Vagina (tissue), 2 donors: Measurements from ENCODE around the gene POU2F2. TPM values are rescaled to one million over a fixed set of nuclear protein-coding genes. Genes with fewer than 3 reads are reported as not detected.
"Not testable (repeated sequence)": the region's sequence is repeated elsewhere in the genome, so short reads cannot be mapped to it uniquely, and the experiment has no call there.

Experiments
- DNase-seq, 2 donors: peaks; one replicate each; pipeline ENCODE4 v3.0.0-alpha.2; 2017; ENCODE audit errors: extremely low spot score in 2 of 2
- H3K27ac ChIP-seq: fragments of 200-600 bp; sonication (generic); one replicate; pipeline ENCODE4 v1.5.1; 2019
- H3K27me3 ChIP-seq: fragments of 200-600 bp; sonication (generic); one replicate; pipeline ENCODE4 v1.5.1; 2019
- H3K36me3 ChIP-seq, 2 donors: fragments of 200-600 bp; sonication (generic); one replicate each; pipeline ENCODE4 v1.5.1; 2017 to 2019
- H3K4me1 ChIP-seq: fragments of 200-600 bp; sonication (generic); one replicate; pipeline ENCODE4 v1.5.1; 2019
- H3K4me3 ChIP-seq, 2 donors: fragments of 200-600 bp; sonication (generic); 1 replicate in 1 of 2; 2 replicates in 1 of 2; pipeline ENCODE4 v1.5.1; 2016 to 2019
- H3K9me3 ChIP-seq: fragments of 200-600 bp; sonication (generic); one replicate; pipeline ENCODE4 v1.5.1; 2019
- POLR2A ChIP-seq, 2 donors: fragments of 450-650 bp; IDR thresholded peaks; one replicate each; pipeline ENCODE4 v1.6.1; 2017; ENCODE audit warnings: antibody characterized with exemption in 2 of 2, mild to moderate bottlenecking in 2 of 2, moderate library complexity in 2 of 2
- POLR2AphosphoS5 ChIP-seq, 2 donors: sonication (generic); formaldehyde crosslinking; IDR thresholded peaks; one replicate each; pipeline ENCODE4 v1.9.0; 2017; ENCODE audit warnings: antibody characterized with exemption in 2 of 2, mild to moderate bottlenecking in 2 of 2, low read depth in 1 of 2; ENCODE audit not compliant: insufficient read depth in 1 of 2
- intact Hi-C: fragments of 100-400 bp; cut with DNase I; formaldehyde crosslinking; loops from one replicate; pipeline ENCODE4 v1.15.1; 2023
- total RNA-seq: library from RNA; depleted of rRNA; stranded (reverse); fragments of >200 nt; gene quantifications from one replicate; pipeline ENCODE4 v1.2.3, GENCODE V29; 2016
- TF ChIP-seq, protein P1 (sequence below), 3 experiments: fragments of 450-650 bp in 2 of 3; fragments of 200-600 bp in 1 of 3; sonication (generic) in 1 of 3; IDR thresholded peaks; one replicate each; pipeline ENCODE4 v1.5.1; 2017 to 2019; ENCODE audit warnings: antibody characterized with exemption in 3 of 3, mild to moderate bottlenecking in 2 of 3, moderate library complexity in 2 of 3

The POU2F2 gene
- total RNA-seq, 1 donor from 2014 or later = 0.74 TPM

DNA sequence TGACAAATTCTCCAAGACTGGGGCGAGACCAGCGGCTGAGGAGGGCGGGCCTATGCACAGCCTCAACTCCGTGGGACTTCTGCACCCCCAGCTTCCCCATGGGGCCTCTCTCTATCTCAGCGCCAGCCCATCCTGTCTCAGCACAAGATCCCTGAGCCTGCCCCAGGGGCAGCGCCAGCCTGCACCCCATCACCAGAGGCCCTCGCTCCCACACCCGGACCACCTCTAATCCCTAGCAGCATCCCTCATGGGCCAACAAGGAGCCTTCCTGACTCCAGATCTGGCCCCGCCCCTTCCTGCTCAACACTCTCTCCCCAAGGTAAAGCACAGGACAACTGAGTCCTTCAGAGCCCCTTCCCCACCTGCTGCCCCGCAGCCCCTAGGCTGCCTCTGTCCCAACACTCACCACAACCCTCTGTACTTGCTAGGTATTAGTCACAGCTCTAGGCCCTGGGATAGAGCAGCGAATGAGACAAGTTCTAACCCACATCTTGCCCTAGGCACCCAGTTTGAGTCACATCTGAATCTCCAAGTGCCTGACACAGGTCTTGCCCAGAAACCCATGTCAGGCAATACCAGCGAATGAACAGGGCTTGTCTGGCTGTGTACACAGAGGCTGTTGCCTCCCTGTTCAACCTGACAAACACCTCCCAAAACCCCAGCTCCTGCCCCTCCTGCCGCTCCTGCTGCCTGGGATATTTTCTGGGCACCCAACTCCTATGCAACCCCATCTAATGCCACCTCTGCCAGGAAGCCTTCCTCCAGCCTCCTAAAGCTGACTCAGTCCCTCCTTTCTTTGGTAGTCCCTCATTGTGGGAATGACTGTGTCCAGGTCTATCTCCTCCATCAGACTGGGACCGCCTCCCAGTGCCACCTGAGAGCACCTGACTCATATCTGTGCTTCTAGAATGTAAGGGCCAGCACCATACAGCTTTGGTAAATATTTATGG is 80.8 kb downstream of the POU2F2 start:
- Histone ChIP-seq H3K4me1 (peaks cover 11% of the 10 kb centered on the region), H3K36me3 (no peaks in the 10 kb centered on the region), H3K4me3 (no peak overlapping the region), H3K27me3 (no peaks in the 10 kb centered on the region), H3K9me3 (no peaks in the 10 kb centered on the region), H3K27ac (no peak overlapping the region)
- intact Hi-C loops = no loop called here
- peak in 1 of 2 donors; percentile 30 for TF ChIP-seq POLR2AphosphoS5 (IDR thresholded peaks at IDR 0.05; ENCODE audit: insufficient read depth in 1 of 2, low read depth in 1 of 2)
- TF ChIP-seq, protein P1, sequence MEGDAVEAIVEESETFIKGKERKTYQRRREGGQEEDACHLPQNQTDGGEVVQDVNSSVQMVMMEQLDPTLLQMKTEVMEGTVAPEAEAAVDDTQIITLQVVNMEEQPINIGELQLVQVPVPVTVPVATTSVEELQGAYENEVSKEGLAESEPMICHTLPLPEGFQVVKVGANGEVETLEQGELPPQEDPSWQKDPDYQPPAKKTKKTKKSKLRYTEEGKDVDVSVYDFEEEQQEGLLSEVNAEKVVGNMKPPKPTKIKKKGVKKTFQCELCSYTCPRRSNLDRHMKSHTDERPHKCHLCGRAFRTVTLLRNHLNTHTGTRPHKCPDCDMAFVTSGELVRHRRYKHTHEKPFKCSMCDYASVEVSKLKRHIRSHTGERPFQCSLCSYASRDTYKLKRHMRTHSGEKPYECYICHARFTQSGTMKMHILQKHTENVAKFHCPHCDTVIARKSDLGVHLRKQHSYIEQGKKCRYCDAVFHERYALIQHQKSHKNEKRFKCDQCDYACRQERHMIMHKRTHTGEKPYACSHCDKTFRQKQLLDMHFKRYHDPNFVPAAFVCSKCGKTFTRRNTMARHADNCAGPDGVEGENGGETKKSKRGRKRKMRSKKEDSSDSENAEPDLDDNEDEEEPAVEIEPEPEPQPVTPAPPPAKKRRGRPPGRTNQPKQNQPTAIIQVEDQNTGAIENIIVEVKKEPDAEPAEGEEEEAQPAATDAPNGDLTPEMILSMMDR (IDR thresholded peaks at IDR 0.05) = no peak
- DNase-seq = no peak

DNA sequence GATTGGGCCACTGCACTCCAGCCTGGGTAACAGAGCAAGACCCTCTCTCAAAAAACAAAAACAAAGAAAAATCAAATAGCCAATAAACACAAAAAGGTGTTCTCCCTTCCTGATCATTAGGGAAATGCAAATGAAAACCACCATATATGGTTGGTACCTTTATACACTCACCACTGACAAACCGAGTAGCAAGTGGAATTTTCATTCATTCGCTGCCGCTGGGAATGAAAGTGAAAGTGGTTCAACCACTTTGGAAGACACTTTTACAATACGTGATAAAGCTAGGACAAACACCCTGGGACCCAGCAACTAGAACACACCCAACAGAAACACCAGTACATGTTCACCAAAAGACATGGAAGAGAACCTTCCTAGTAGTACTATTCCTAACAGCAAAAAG is 83.3 kb downstream of the POU2F2 start:
- Histone ChIP-seq H3K36me3 (no peaks in the 10 kb centered on the region), H3K27ac (no peak overlapping the region), H3K27me3 (no peaks in the 10 kb centered on the region), H3K4me1 (peaks cover 11% of the 10 kb centered on the region), H3K4me3 (no peak overlapping the region), H3K9me3 (no peaks in the 10 kb centered on the region)
- no peak for DNase-seq
- intact Hi-C loops = no loop called here
- TF ChIP-seq POLR2A (IDR thresholded peaks at IDR 0.05) = no peak
- TF ChIP-seq, protein P1 (IDR thresholded peaks at IDR 0.05) = no peak
- TF ChIP-seq POLR2AphosphoS5 (IDR thresholded peaks at IDR 0.05; ENCODE audit: insufficient read depth in 1 of 2, low read depth in 1 of 2) = no peak

DNA sequence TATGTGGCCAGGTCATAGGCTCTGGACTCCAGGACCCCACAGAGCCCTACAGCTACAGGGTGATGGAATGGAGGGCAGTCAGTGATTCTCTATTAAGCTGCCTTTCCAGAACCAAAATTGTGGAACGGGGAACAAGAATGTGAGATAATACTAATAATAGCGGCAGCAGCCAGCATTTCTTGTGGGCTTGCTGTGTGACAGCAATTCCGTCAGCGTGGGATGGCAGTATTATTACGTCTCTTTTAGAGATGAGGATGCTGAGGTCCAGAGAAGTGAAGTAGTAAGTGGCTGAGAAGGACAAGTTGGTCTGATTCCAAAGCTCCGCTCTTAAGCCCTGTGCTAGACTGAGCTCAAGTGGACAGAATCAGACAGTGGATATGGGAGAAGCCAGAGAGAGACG is 86.7 kb downstream of the POU2F2 start:
- no peak for TF ChIP-seq POLR2A (IDR thresholded peaks at IDR 0.05)
- TF ChIP-seq POLR2AphosphoS5 (IDR thresholded peaks at IDR 0.05; ENCODE audit: insufficient read depth in 1 of 2, low read depth in 1 of 2) = no peak
- TF ChIP-seq, protein P1 (IDR thresholded peaks at IDR 0.05) = no peak
- Histone ChIP-seq H3K27me3 (no peaks in the 10 kb centered on the region), H3K27ac (no peak overlapping the region), H3K9me3 (no peaks in the 10 kb centered on the region), H3K4me1 (no peaks in the 10 kb centered on the region), H3K36me3 (no peaks in the 10 kb centered on the region), H3K4me3 (no peak overlapping the region)
- intact Hi-C loops = no loop called here
- no peak for DNase-seq

DNA sequence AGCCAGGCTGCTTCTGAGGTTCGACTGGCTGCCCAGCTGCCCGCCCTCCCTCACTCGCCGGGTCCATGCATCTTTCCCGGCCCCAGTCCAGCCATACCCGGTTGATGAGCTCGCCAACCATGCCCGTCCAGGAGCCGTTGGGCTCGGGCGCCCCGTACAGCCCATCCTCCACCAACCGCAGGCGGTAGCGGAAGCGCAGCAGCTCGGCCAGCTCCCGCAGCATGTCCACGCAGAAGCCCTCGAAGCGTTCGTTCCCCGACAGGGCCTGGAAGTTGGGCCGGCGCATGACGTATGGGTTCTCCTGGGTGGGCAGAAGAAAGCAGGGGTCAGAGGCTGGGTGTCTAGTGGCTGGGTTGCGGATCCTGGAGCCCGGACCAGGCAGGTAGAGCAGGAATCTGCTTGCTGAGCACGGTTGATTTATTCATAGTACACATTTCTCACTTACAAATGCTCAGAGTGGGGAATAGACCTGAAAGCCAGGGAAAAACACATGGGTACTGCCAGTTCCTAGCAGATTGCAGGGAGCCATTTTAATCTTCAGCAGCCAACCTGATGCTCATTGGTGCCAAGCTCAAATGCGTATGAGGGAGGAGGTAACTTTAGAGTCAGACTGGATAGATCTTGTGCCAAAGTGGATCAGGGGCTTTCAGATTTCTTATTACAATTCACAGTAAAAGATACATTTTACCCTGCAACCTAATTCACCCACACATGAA is 89.6 kb downstream of the POU2F2 start:
- Histone ChIP-seq H3K4me1 (no peaks in the 10 kb centered on the region), H3K9me3 (no peaks in the 10 kb centered on the region), H3K36me3 (no peaks in the 10 kb centered on the region), H3K4me3 (no peak overlapping the region), H3K27ac (no peak overlapping the region), H3K27me3 (no peaks in the 10 kb centered on the region)
- DNase-seq = no peak
- TF ChIP-seq, protein P1 (IDR thresholded peaks at IDR 0.05) = no peak
- no peak for TF ChIP-seq POLR2A (IDR thresholded peaks at IDR 0.05)
- TF ChIP-seq POLR2AphosphoS5 (IDR thresholded peaks at IDR 0.05; ENCODE audit: insufficient read depth in 1 of 2, low read depth in 1 of 2) = no peak
- intact Hi-C loops = no loop called here

DNA sequence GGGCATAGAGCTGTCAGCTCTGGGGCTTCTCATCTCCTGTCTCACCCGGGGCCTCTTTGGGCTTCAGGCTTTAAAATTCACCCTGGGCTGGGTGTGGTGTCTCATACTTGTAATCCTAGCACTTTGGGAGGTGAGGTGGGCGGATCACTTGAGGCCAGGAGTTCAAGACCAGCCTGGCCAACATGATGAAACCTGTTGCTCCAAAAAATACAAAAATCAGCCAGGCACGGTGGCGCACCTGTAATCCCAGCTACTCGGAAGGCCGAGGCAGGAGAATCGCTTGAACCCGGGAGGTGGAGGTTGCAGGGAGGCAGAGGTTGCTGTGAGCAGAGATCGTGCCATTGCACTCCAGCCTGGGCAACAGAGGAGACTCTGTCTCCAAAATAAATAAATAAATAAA is 91.8 kb downstream of the POU2F2 start:
- H3K27ac ChIP-seq, H3K36me3 ChIP-seq, DNase-seq, H3K4me3 ChIP-seq, H3K9me3 ChIP-seq, H3K27me3 ChIP-seq, H3K4me1 ChIP-seq, intact Hi-C loops: not testable (repeated sequence)
